ENCODE data around the gene EARS2.
"Not testable (repeated sequence)": the region's sequence is repeated elsewhere in the genome, so short reads cannot be mapped to it uniquely, and the experiment has no call there.

The EARS2 gene

DNA sequence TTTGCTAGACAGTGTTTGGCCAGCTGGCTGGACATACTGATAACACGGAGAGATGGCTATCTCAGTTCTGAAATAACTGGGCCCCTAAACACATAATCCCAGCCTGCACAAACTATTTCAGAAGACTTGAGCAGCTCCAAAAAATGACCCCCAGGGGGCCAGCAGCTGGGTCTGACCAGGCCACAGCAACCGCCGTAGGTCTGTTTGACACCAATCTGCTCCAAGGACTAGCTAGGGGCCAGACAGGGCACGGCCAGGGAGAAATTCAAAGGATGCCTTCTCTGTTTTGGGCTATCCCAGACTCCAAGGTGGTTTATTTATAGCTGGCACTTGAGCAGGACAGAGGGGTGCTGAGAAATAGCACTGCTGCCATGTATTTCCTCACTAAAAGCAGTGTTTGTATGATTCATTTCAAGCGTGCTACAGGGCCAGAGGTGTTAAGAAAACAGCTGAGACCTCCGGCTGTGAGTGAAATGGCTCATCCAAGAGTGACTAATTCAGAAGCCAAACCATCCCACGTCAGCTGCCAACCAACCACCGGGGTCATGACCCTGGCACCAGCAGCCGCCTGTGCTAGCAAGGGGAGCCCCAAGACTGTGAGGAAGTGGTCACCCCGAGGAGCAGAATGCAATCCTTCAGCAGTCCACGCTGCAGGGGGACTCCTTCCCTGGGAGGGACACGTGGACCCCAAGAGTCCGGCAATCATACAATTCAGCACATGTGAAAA is 52.5 kb downstream of the EARS2 start:
- DNase-seq: peak; percentile 77 to 79

DNA sequence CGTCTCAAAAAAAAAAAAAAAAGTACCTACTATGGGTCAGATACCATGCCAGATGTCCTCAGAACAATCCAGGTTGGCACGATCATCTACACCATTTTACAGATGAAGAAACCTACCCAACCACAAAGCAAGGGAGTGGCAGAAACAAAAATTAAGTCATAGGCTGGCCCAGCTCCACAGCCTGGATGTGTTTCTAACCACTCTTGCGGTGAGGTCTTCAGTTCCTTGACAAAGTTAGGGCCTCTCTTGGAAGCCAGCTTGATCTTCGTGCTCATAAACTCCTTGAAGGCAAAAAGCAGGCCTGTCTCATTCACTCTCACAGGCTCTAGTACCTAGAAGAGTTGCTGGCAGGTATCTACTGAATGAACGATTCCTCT is 53.1 kb downstream of the EARS2 start:
- DNase-seq: no peak

DNA sequence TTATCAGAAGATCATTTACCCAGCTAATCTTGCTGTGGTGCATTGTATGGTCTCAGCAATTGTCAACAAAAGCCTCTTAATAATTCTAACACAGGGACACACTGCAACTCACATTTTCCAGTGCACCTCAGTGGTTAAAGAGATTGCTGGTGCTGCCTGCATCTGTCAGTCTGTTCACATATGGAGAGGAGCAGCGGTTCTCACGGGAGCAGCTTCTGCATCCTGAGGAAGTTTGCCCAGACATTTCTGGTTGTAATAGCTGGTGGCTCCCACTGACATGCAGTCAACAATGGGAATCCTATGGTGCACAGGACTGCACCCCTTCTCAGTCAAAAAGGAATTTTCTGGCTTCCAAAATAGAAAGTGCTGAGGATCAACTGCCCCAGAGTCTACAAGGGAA is 54.7 kb downstream of the EARS2 start:
- no peak for DNase-seq

DNA sequence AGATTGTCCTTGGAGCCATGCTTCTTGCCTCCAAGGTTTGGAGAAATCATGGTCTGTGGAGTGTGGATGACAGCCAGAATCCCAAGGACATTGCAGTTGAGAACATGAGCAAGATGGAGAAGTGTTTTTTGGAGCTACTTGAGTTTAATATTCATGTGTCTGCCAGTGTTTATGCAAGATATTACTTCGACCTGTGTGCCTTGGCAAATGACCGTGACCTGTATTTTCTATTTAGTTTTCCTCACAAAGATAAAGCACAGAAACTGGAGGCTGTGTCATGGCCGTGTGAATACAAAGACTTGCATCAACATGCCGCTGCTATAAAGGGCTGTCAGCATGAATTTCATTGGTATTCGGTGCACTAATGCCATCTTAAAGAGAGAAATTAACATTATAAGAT is 55.9 kb downstream of the EARS2 start:
- no peak for DNase-seq

DNA sequence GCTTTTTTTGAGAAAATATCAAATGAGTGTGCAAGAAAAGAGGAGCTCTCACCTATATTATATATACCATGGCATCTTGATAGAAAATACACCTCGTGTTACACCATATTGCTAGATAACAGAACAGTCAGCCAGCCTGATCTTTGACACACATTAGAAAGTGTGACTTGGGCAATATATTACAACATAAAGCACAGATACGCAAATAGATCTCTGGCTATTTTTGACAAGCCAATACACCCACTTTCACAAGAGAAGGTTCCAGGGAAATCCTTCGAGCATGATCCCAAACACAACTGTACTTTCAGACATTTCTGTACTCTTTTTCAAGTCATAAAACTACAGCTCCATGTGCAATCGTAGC is 56.3 kb downstream of the EARS2 start:
- no peak for DNase-seq

DNA sequence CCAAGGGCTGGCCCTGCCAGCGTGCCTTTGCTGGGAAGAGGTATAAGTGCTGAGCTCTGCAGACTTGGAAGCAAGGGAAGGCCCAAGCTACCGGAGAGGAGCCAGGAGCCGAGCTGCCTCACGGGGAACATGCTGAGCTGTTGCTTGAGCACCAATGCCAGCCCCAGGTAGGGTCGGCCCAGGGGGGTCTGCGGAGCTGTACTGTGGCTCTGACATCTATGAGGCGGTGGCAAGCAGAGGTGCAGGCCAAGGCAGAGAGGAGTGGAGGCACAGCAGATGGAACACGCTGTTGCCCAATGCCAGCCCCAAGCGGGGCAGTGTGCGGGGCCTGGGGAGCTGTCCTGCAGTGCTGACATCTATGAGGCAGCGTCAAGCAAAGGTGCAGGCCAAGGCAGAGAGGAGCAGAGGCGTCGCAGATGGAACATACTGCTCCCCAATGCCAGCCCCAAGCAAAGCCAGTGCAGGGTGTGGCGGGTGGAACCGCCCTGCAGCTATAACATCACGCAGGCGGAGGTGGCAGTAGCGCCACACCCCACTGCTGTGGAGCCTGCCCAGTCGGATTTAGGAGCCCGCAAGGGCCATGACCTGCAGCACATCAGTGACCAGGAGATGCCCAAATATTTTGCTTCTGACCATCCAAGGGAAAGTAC is 56.8 kb downstream of the EARS2 start:
- no peak for DNase-seq

GRCh38 chr16:23499801-23500200 is 57.3 kb downstream of the EARS2 start:
- no peak for DNase-seq

GRCh38 chr16:23498863-23499262 is 58.3 kb downstream of the EARS2 start:
- DNase-seq: no peak

- DNase-seq: no peak
Observed at GRCh38 chr16:23497543-23497868, 59.6 kb downstream of the EARS2 start.

DNA sequence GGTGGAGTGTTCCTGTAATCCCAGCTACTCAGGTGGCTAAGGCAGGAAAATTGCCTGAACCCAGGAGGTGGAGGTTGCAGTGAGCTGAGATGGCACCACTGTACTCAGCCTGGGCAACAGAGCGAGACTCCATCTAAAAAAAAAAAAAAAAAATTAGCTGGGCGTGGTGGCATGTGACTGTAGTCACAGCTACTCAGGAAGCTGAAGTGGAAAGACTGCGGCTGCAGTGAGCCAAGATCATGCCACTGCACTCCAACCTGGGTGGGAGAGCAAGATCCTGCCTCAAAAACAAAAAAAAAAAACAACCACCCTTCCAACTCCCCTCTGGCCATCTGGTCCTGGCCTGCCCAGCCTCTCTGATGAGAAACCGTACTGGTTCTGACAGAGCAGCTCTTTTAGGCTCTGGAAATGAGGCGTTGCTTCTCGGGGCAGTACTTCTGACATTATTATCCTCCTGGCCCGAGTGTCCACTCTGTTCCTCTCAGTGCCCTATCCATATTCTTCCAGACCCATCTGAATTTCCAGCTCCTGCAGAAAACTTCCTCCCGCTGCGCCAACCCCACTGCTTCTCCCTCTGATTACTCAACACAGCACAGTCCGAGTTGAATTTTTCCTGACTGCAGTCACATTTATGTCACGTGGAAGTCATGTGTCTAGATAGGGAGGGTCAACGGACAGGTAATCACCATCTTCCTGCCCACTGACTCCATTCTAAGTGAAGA is 60.2 kb downstream of the EARS2 start:
- DNase-seq: no peak

DNA sequence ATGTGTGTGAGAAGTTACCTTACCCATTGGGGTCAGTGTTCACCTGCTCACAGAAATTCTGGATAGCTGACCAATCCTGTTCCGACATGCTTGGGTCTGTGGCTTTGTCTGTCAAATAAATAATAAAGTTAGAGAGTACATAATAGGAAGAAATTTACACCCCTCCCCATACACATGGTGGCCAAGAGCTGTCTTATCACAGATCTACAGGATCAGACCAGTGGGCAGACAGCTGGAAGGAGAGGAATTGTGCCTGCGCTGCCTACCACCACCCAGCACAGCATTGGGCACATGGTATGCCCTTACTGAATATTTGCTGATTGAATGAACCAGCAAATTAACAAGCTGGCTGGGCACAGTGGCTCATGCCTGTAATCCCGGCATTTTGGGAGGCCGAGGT is 61.5 kb downstream of the EARS2 start:
- DNase-seq: no peak

- no peak for DNase-seq
Observed at GRCh38 chr16:23494188-23494587, 63.0 kb downstream of the EARS2 start.

- DNase-seq: no peak
Observed at GRCh38 chr16:23491490-23492391, 65.4 kb downstream of the EARS2 start.

- no peak for DNase-seq
Observed at GRCh38 chr16:23486480-23486879, 70.7 kb downstream of the EARS2 start.

GRCh38 chr16:23485841-23486240 is 71.3 kb downstream of the EARS2 start:
- DNase-seq: no peak

- DNase-seq: no peak
Observed at GRCh38 chr16:23485257-23485614, 71.9 kb downstream of the EARS2 start.

DNA sequence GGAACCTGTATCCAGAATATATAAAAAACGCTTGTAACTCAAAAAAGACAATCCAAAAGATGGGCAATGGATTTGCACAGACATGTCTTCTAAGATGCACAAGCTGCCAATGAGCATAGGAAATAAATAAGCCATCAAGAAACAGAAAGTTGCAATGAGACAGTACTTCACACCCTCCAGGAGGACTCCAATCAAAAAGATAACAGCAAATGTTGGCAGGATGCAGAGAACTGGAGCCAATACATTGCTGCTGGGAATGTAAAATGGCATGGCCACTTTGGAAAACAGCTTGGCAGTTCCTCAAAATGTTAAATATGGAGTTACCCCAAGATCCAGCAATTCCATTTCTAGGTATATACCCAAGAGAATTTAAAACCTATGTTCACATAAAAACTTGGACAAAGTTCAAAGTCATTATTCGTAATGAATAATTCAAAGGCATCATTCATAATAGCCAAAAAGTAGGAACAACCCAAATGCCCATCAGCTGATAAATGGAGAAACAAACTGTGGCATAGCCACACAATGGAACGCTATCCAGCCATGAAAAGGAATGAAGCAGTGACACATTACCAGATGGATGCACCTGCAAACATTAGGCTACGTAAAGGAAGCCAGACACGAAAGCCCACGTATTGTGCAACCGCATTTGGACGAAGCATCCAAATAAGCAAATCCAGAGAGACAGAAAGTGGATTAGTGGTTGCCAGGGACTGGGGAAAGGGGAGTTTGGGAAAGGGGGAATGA is 72.5 kb downstream of the EARS2 start:
- no peak for DNase-seq

DNA sequence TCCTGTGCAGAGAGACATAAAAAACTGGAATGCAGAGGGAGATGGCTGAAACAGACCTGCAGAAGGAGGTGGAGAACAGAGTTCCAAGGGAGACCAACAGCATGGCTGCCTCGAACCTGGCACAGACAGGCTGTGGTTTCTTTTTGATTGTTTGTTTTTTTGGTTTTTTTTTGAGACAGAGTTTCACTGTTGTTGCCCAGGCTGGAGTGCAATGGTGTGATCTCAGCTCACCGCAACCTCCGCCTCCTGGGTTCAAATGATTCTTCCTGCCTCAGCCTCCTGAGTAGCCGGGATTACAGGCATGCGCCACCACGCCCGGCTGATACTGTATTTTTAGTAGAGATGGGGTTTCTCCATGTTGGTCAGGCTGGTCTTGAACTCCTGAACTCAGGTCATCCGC is 73.7 kb downstream of the EARS2 start:
- not testable (repeated sequence) for DNase-seq

DNA sequence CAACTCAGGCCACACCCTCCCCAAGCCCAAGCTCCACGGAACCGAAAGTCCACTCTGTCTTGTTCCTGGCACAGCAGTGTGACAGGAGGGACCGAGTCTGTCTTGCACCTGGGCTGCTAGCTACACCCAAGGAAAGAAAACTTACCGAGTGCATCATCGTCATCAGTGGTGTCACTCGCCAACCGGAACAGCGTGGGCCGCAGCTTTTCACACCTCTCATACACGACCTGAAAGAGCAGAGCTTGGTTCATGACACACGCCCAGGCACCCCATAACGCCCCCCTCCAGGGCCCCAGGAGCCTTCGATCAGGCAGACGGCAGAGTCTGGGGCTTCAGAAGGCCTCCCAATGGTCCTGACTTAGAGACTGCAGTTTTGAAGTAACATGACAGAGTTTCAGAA is 74.4 kb downstream of the EARS2 start:
- DNase-seq: no peak

GRCh38 chr16:23480257-23480656 is 76.9 kb downstream of the EARS2 start:
- DNase-seq: no peak

- DNase-seq: no peak
Observed at GRCh38 chr16:23479138-23479537, 78.0 kb downstream of the EARS2 start.

GRCh38 chr16:23478566-23478965 is 78.6 kb downstream of the EARS2 start:
- DNase-seq: no peak

DNA sequence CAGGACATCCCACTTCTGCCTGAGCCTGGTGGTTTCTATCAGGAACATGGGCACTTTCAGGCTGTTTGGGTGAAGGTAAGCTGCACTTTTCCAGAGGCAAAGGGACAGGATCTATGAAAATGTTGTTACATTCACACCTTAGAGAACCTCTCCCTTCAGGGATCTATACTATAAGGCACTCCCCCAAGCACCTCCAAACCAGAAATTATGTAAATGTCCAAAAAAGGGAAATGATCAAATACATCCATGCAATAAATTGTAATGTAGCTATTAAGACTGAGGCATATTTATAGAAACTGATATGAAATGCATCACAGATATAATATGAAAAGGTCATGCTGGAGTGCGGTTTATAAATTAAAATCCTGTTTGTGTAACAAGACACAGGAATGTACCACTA is 80.9 kb downstream of the EARS2 start:
- no peak for DNase-seq

Measured in stimulated activated CD4-positive, alpha-beta T cell treated with anti-CD3 and anti-CD28 coated beads, Interleukin-2, amount 100 ng/mL, for 24 hours (primary cell).